PC-9 (cell line): ENCODE results near the gene CRISP1.

Experiments
- CTCF ChIP-seq: fragments of 200-600 bp; sonication (generic); conservative IDR thresholded peaks from 2 replicates; pipeline ENCODE4 v1.6.1; 2017; ENCODE audit warnings: mixed run types, antibody characterized with exemption, mild to moderate bottlenecking, moderate library complexity
- EZH2 ChIP-seq: fragments of 200-600 bp; sonication (generic); IDR thresholded peaks from 2 replicates; pipeline ENCODE4 v1.8.0; 2017; ENCODE audit warnings: antibody characterized with exemption, low read depth

- TF ChIP-seq CTCF (no peak), EZH2 (no peak)
Measured at GRCh38 chr6:49856282-49856681, 10.1 kb downstream of the CRISP1 start.
